B cell (primary cell): ENCODE results near the gene SIPA1. TPM values are rescaled to one million over a fixed set of nuclear protein-coding genes. Genes with fewer than 3 reads are reported as not detected.

Experiments used
- ATAC-seq: fragments of 200-7000 bp; cut with Tn5 transposase; one replicate; pipeline ENCODE4 v1.10.0; 2021; ENCODE audit warnings: low read depth, mild to moderate bottlenecking, moderate number of reproducible peaks, moderate library complexity
- CTCF ChIA-PET: fragments of 350-600 bp; sonication (Branson Sonifier 250); formaldehyde crosslinking; loops from one replicate; lab custom pipeline; 2021; ENCODE audit warnings: antibody characterized with exemption, inconsistent platforms; lab: Charles Lee
- POLR2A ChIA-PET: fragments of 350-600 bp; sonication (Branson Sonifier 250); formaldehyde crosslinking; loops from one replicate; lab custom pipeline; 2021; ENCODE audit warnings: antibody characterized with exemption; lab: Charles Lee
- DNase-seq: peaks from one replicate; pipeline ENCODE4 v3.0.0; 2013
- H2AFZ ChIP-seq: 2 replicates; pipeline ENCODE4 v1.6.1; 2012; ENCODE audit warnings: mild to moderate bottlenecking, low read depth, low read length; ENCODE audit not compliant: insufficient read depth, poor library complexity, severe bottlenecking
- H3K27ac ChIP-seq, 2 donors: 1 replicate in 1 of 2; 2 replicates in 1 of 2; pipeline ENCODE4 v1.5.1; 2012 to 2013; ENCODE audit warnings: low read length in 2 of 2, mild to moderate bottlenecking in 2 of 2, moderate library complexity in 1 of 2
- H3K27me3 ChIP-seq, 4 experiments: fragments of 200-600 bp in 1 of 4; sonication (generic) in 1 of 4; replicated peaks in 1 of 4; 1 replicate in 2 of 4; 2 replicates in 2 of 4; pipeline versions ENCODE4 v1.6.1 to v1.7.0; 2013 to 2016; ENCODE audit warnings: low read length in 3 of 4, mild to moderate bottlenecking in 2 of 4, mixed read lengths in 1 of 4, moderate library complexity in 1 of 4; ENCODE audit not compliant: insufficient read depth in 4 of 4, control insufficient read depth in 3 of 4; ENCODE audit errors: control extremely low read depth in 1 of 4
- H3K36me3 ChIP-seq, 2 experiments: replicated peaks in 1 of 2; 1 replicate in 1 of 2; 2 replicates in 1 of 2; pipeline versions ENCODE4 v1.6.1 to v1.7.1; 2013; ENCODE audit warnings: low read length in 1 of 2; ENCODE audit not compliant: insufficient read depth in 2 of 2, control insufficient read depth in 1 of 2; ENCODE audit errors: control extremely low read depth in 1 of 2, extremely low read depth in 1 of 2
- H3K4me1 ChIP-seq, 2 donors: fragments of 200-600 bp in 1 of 2; sonication (generic) in 1 of 2; 1 replicate in 1 of 2; 2 replicates in 1 of 2; pipeline versions ENCODE4 v1.5.1 to v1.6.1; 2013 to 2017; ENCODE audit warnings: low read length in 2 of 2; ENCODE audit not compliant: control insufficient read depth in 2 of 2, insufficient read depth in 2 of 2
- H3K4me2 ChIP-seq: replicated peaks from 2 replicates; pipeline ENCODE3; 2012; ENCODE audit warnings: mild to moderate bottlenecking, low read depth, low read length; ENCODE audit not compliant: poor library complexity, severe bottlenecking
- H3K4me3 ChIP-seq, 5 experiments: fragments of 200-600 bp in 1 of 5; sonication (generic) in 1 of 5; 1 replicate in 3 of 5; 2 replicates in 2 of 5; pipeline versions ENCODE4 v1.5.1 to v1.7.0; 2011 to 2016; ENCODE audit warnings: low read length in 4 of 5, mild to moderate bottlenecking in 4 of 5, low read depth in 2 of 5, control low read depth in 1 of 5, moderate library complexity in 1 of 5; ENCODE audit not compliant: insufficient read depth in 1 of 5; ENCODE audit errors: control extremely low read depth in 1 of 5, extremely low read depth in 1 of 5
- H3K79me2 ChIP-seq: fragments of 200-600 bp; sonication (generic); one replicate; pipeline ENCODE4 v1.6.0; 2016; ENCODE audit warnings: low read length; ENCODE audit not compliant: control insufficient read depth, insufficient read depth
- H3K9ac ChIP-seq: fragments of 200-600 bp; sonication (generic); 2 replicates; pipeline ENCODE4 v1.6.1; 2017; ENCODE audit warnings: mild to moderate bottlenecking, low read length, moderate library complexity
- H3K9me3 ChIP-seq, 3 donors: one replicate each; pipeline versions ENCODE4 v1.6.1 to v1.7.1; 2013; ENCODE audit warnings: low read length in 2 of 3; ENCODE audit not compliant: control insufficient read depth in 2 of 3, insufficient read depth in 1 of 3; ENCODE audit errors: control extremely low read depth in 1 of 3
- H4K20me1 ChIP-seq: 2 replicates; pipeline ENCODE4 v1.6.0; 2012; ENCODE audit warnings: mild to moderate bottlenecking, low read length; ENCODE audit not compliant: insufficient read depth, control insufficient read depth, poor library complexity, severe bottlenecking
- H3K27ac Mint-ChIP-seq: one replicate; pipeline ENCODE4 v1.8.0; 2021; ENCODE audit warnings: mixed read lengths
- H3K27me3 Mint-ChIP-seq: one replicate; pipeline ENCODE4 v1.8.0; 2021; ENCODE audit warnings: mixed read lengths
- H3K4me1 Mint-ChIP-seq: one replicate; pipeline ENCODE4 v1.8.0; 2021; ENCODE audit warnings: mixed read lengths
- H3K4me3 Mint-ChIP-seq: one replicate; pipeline ENCODE4 v1.8.0; 2021; ENCODE audit warnings: mixed read lengths
- H3K9me3 Mint-ChIP-seq: one replicate; pipeline ENCODE4 v1.8.0; 2022; ENCODE audit warnings: mixed read lengths; ENCODE audit not compliant: insufficient read depth
- CTCF ChIP-seq: fragments of 200-600 bp; IDR thresholded peaks from one replicate; pipeline ENCODE4 v1.8.0; 2022; ENCODE audit warnings: antibody characterized with exemption, mild to moderate bottlenecking
- EZH2 ChIP-seq: IDR thresholded peaks from 2 replicates; pipeline ENCODE4 v1.6.1; 2012; ENCODE audit warnings: borderline replicate concordance, low read depth, mild to moderate bottlenecking, moderate library complexity, low read length; ENCODE audit not compliant: insufficient read depth, poor library complexity, severe bottlenecking
- WGBS: methylation state at CpG from one replicate; pipeline ENCODE4 v1.1.5; 2013; ENCODE audit warnings: missing lambda C conversion rate; ENCODE audit not compliant: insufficient coverage; 5-methylcytosine and 5-hydroxymethylcytosine counted together
- intact Hi-C: fragments of 100-400 bp; cut with micrococcal nuclease; formaldehyde crosslinking; loops from one replicate; pipeline ENCODE4 v1.10.0; 2022
- polyA plus RNA-seq: library from polyadenylated mRNA; depleted of rRNA; stranded (reverse); fragments of >200 nt; gene quantifications from 2 replicates; pipeline ENCODE4 v1.2.3, GENCODE V29; 2012
- total RNA-seq, 2 donors: library from RNA; stranded (reverse); fragments of 120-200 nt in 1 of 2; gene quantifications; 1 replicate in 1 of 2; 2 replicates in 1 of 2; pipeline versions ENCODE4 v1.2.3 to v1.2.4, GENCODE V29; 2013 to 2022

SIPA1 gene
- total and polyA plus RNA-seq, 2 donors (not counting 1 experiment from before 2014, with no cell fraction given), result 314 to 448 TPM

- H3K4me2 ChIP-seq, result no peak overlapping the region
- no peak for DNase-seq
- intact Hi-C loops, result no loop called here
- peaks cover 45% of the 10 kb centered on the region for H3K4me1 Mint-ChIP-seq
- no peak for ATAC-seq
- H3K4me1 ChIP-seq, result peaks cover 32 to 34% of the 10 kb centered on the region in 2 donors
- no peak overlapping the region for H3K4me3 Mint-ChIP-seq
- H3K79me2 ChIP-seq, result peaks cover 32% of the 10 kb centered on the region
- H3K9ac ChIP-seq, result no peak overlapping the region
- H2AFZ ChIP-seq, result no peak overlapping the region
- ChIA-PET POLR2A (interaction anchor here (0.7 kb wide), 1 partner anchor 438 kb away, joined by 3 read pairs; no protein-coding TSS in a partner anchor), CTCF (interaction anchor here (1.2 kb wide), 1 partner anchor 14 kb away, joined by 5 read pairs; no protein-coding TSS in a partner anchor)
- no peak overlapping the region for H3K4me3 ChIP-seq
- H3K27me3 ChIP-seq, result no peaks in the 10 kb centered on the region
- no peaks in the 10 kb centered on the region for H3K27me3 Mint-ChIP-seq
- H4K20me1 ChIP-seq, result peaks cover 41% of the 10 kb centered on the region
- H3K9me3 Mint-ChIP-seq, result no peaks in the 10 kb centered on the region
- no peak overlapping the region for H3K27ac ChIP-seq
- 97% methylated on average over 36 of the region's 37 CpGs for WGBS
- H3K9me3 ChIP-seq, result peaks cover 0 to 7% (median 0%) of the 10 kb centered on the region in 3 donors
- TF ChIP-seq EZH2 (no peak), CTCF (no peak)
- H3K36me3 ChIP-seq, result peaks cover 1 to 74% of the 10 kb centered on the region in 2 experiments
- H3K27ac Mint-ChIP-seq, result no peak overlapping the region
These were observed 30.1 kb upstream of the SIPA1 start for GRCh38 chr11:65607614-65608426.

- H3K4me2 ChIP-seq, result no peak overlapping the region
- Mint-ChIP-seq H3K4me1 (peaks cover 42% of the 10 kb centered on the region), H3K9me3 (no peaks in the 10 kb centered on the region), H3K4me3 (no peak overlapping the region), H3K27ac (peak overlapping the region; percentile 53), H3K27me3 (no peaks in the 10 kb centered on the region)
- H3K79me2 ChIP-seq, result peaks cover 44% of the 10 kb centered on the region
- no peak overlapping the region for H3K4me3 ChIP-seq
- CTCF ChIA-PET, result interaction anchor here (1.9 kb wide), 1 partner anchor 32 kb away, joined by 5 read pairs; no protein-coding TSS in a partner anchor
- H3K4me1 ChIP-seq, result peaks cover 32 to 35% of the 10 kb centered on the region in 2 donors
- no peak for TF ChIP-seq CTCF
- no peak for TF ChIP-seq EZH2
- no peaks in the 10 kb centered on the region for H3K27me3 ChIP-seq
- H3K27ac ChIP-seq, result no peak overlapping the region
- intact Hi-C loops, result no loop called here
- POLR2A ChIA-PET, result interaction anchor here (1.0 kb wide), 1 partner anchor 17 kb away, joined by 4 read pairs; no protein-coding TSS in a partner anchor
- peaks cover 0 to 5% (median 0%) of the 10 kb centered on the region in 3 donors for H3K9me3 ChIP-seq
- ATAC-seq (no peak), DNase-seq (no peak)
- whole genome bisulfite sequencing, result 87% methylated on average over 3 of the region's 3 CpGs
- peaks cover 41% of the 10 kb centered on the region for H4K20me1 ChIP-seq
- H2AFZ ChIP-seq, result no peak overlapping the region
- peaks cover 1 to 63% of the 10 kb centered on the region in 2 experiments for H3K36me3 ChIP-seq
- no peak overlapping the region for H3K9ac ChIP-seq
These were observed 28.7 kb upstream of the SIPA1 start for GRCh38 chr11:65609229-65609628.
